HCT116 (cell line): Measurements from ENCODE around the gene MXRA8. TPM values are rescaled to one million over a fixed set of nuclear protein-coding genes. Genes with fewer than 3 reads are reported as not detected.

Experiments
- ATAC-seq: fragments of 200-7000 bp; cut with Tn5 transposase; 2 replicates; pipeline ENCODE4 v1.9.1; 2020; ENCODE audit warnings: mild to moderate bottlenecking, moderate library complexity
- BruUV-seq: library from RNA; stranded (reverse); fragments of 400-500 nt; replicated peaks from 2 replicates; lab custom pipeline; 2021; lab: Mats Ljungman, UMichigan
- CTCF ChIA-PET: fragments of 300-600 bp; sonication (Branson Sonifier 250); formaldehyde crosslinking; loops from one replicate; lab custom pipeline; 2021; ENCODE audit warnings: antibody characterized with exemption; lab: Charles Lee
- POLR2A ChIA-PET: fragments of 300-600, 350-600 bp; sonication (Branson Sonifier 250); formaldehyde crosslinking; loops from one replicate; lab custom pipeline; 2021; ENCODE audit warnings: antibody characterized with exemption; lab: Charles Lee
- RAD21 ChIA-PET, 2 experiments: fragments of 300-600 bp; sonication (Branson Sonifier 250); formaldehyde crosslinking; loops; one replicate each; lab custom pipeline; 2023; ENCODE audit warnings: low total read pairs in 2 of 2; ENCODE audit not compliant: uncharacterized antibody in 2 of 2, unreplicated experiment in 2 of 2, low non-redundant PET in 1 of 2; lab: Charles Lee
- DNase-seq: peaks from one replicate; pipeline ENCODE4 v3.0.0-alpha.2; 2010; ENCODE audit warnings: low read depth, low spot score
- H2AFZ ChIP-seq: fragments of 200-600 bp; shearing (Covaris generic), sonication (generic); 2 replicates; pipeline ENCODE4 v1.6.1; 2017; ENCODE audit warnings: low read depth, mixed run types, mixed read lengths, antibody characterized with exemption, low read length; ENCODE audit not compliant: poor library complexity, severe bottlenecking
- H3K27ac ChIP-seq: 2 replicates; pipeline ENCODE4 v1.5.1; 2012; ENCODE audit warnings: low read depth, low read length
- H3K27me3 ChIP-seq: fragments of 200-600 bp; sonication (generic); 2 replicates; pipeline ENCODE4 v1.6.1; 2016; ENCODE audit warnings: mixed run types, low read length, mixed read lengths; ENCODE audit not compliant: insufficient read depth
- H3K36me3 ChIP-seq, 2 experiments: fragments of 200-500 bp in 1 of 2; fragments of 200-600 bp in 1 of 2; sonication (Bioruptor generic) in 1 of 2; sonication (generic) in 1 of 2; 2 replicates each; pipeline versions ENCODE4 v1.5.1 to v1.6.1; 2014 to 2016; ENCODE audit warnings: low read length in 2 of 2, inconsistent platforms in 1 of 2, mixed read lengths in 1 of 2, mixed run types in 1 of 2; ENCODE audit not compliant: insufficient read depth in 2 of 2, control insufficient read depth in 1 of 2
- H3K4me1 ChIP-seq, 2 experiments: fragments of 200-600 bp in 1 of 2; sonication (generic) in 1 of 2; 2 replicates each; pipeline versions ENCODE4 v1.5.1 to v1.6.1; 2012 to 2017; ENCODE audit warnings: low read length in 2 of 2, inconsistent platforms in 1 of 2, mild to moderate bottlenecking in 1 of 2, mixed read lengths in 1 of 2, mixed run types in 1 of 2, moderate library complexity in 1 of 2; ENCODE audit not compliant: insufficient read depth in 2 of 2, control insufficient read depth in 1 of 2
- H3K4me2 ChIP-seq: fragments of 200-600 bp; sonication (generic); 2 replicates; pipeline ENCODE4 v1.6.1; 2017; ENCODE audit warnings: mixed run types, low read length, mixed read lengths
- H3K4me3 ChIP-seq, 2 experiments: fragments of 200-600 bp in 1 of 2; sonication (generic) in 1 of 2; replicated peaks in 1 of 2; 2 replicates each; pipeline ENCODE4 v1.5.1; 2011 to 2016; ENCODE audit warnings: low read length in 2 of 2, control low read depth in 1 of 2, low read depth in 1 of 2, mild to moderate bottlenecking in 1 of 2, mixed read lengths in 1 of 2, mixed run types in 1 of 2
- H3K79me2 ChIP-seq: fragments of 200-600 bp; sonication (generic); 2 replicates; pipeline ENCODE4 v1.6.1; 2017; ENCODE audit warnings: mild to moderate bottlenecking, mixed run types, low read length, moderate library complexity, mixed read lengths; ENCODE audit not compliant: insufficient read depth
- H3K9ac ChIP-seq: fragments of 200-600 bp; sonication (generic); 2 replicates; pipeline ENCODE4 v1.6.1; 2016; ENCODE audit warnings: low read length, mixed read lengths
- H3K9me2 ChIP-seq: fragments of 200-600 bp; sonication (generic), shearing (Covaris generic); 2 replicates; pipeline ENCODE4 v1.6.1; 2017; ENCODE audit warnings: mixed run types, mild to moderate bottlenecking, moderate library complexity; ENCODE audit not compliant: insufficient read depth
- H3K9me3 ChIP-seq, 2 experiments: fragments of 200-500 bp in 1 of 2; fragments of 200-600 bp in 1 of 2; sonication (Bioruptor generic) in 1 of 2; sonication (generic) in 1 of 2; 2 replicates each; pipeline ENCODE4 v1.6.1; 2014 to 2017; ENCODE audit warnings: low read length in 2 of 2, mixed read lengths in 2 of 2, inconsistent platforms in 1 of 2, low read depth in 1 of 2, mild to moderate bottlenecking in 1 of 2, mixed run types in 1 of 2, moderate library complexity in 1 of 2; ENCODE audit not compliant: control insufficient read depth in 1 of 2, insufficient read depth in 1 of 2
- H4K20me1 ChIP-seq: fragments of 200-600 bp; sonication (generic), shearing (Covaris generic); 2 replicates; pipeline ENCODE4 v1.6.1; 2017; ENCODE audit warnings: mixed run types, mild to moderate bottlenecking, moderate library complexity; ENCODE audit not compliant: insufficient read depth
- CBX3 ChIP-seq: IDR thresholded peaks from 2 replicates; pipeline ENCODE4 v1.6.1; 2012; ENCODE audit warnings: low read depth
- CEBPB ChIP-seq: IDR thresholded peaks from 2 replicates; pipeline ENCODE4 v1.6.1; 2012; ENCODE audit warnings: low read depth
- CTCF ChIP-seq, 3 experiments: fragments of 200-600 bp in 1 of 3; sonication (generic) in 1 of 3; IDR thresholded peaks in 2 of 3; conservative IDR thresholded peaks in 1 of 3; 2 replicates each; pipeline ENCODE4 v1.5.1; 2012 to 2017; ENCODE audit warnings: low read depth in 2 of 3, low read length in 2 of 3, antibody characterized with exemption in 1 of 3, borderline replicate concordance in 1 of 3, control low read depth in 1 of 3, mild to moderate bottlenecking in 1 of 3, mixed read lengths in 1 of 3, mixed run types in 1 of 3, moderate library complexity in 1 of 3; ENCODE audit not compliant: insufficient read depth in 1 of 3
- ELF1 ChIP-seq: IDR thresholded peaks from 2 replicates; pipeline ENCODE4 v1.6.1; 2012; ENCODE audit warnings: low read depth, borderline replicate concordance
- EZH2phosphoT487 ChIP-seq: fragments of 200-600 bp; IDR thresholded peaks from 2 replicates; pipeline ENCODE4 v1.6.1; 2018; ENCODE audit warnings: antibody characterized with exemption, borderline replicate concordance
- FOSL1 ChIP-seq: IDR thresholded peaks from 2 replicates; pipeline ENCODE4 v1.6.1; 2012; ENCODE audit warnings: low read depth
- JUND ChIP-seq: IDR thresholded peaks from 2 replicates; pipeline ENCODE4 v1.6.1; 2012
- MAX ChIP-seq: IDR thresholded peaks from 2 replicates; pipeline ENCODE4 v1.6.1; 2012
- POLR2A ChIP-seq: IDR thresholded peaks from 2 replicates; pipeline ENCODE4 v1.7.0; 2011; ENCODE audit warnings: borderline replicate concordance; ENCODE audit not compliant: insufficient read depth, insufficient read length; ENCODE audit errors: extremely low read depth
- POLR2AphosphoS5 ChIP-seq: IDR thresholded peaks from 2 replicates; pipeline ENCODE4 v1.6.1; 2011; ENCODE audit warnings: mild to moderate bottlenecking, low read depth, low read length, moderate library complexity
- REST ChIP-seq: IDR thresholded peaks from 2 replicates; pipeline ENCODE4 v1.6.1; 2012; ENCODE audit warnings: low read depth
- SIN3A ChIP-seq: IDR thresholded peaks from 2 replicates; pipeline ENCODE4 v1.6.1; 2012; ENCODE audit warnings: low read depth
- SP1 ChIP-seq: IDR thresholded peaks from 2 replicates; pipeline ENCODE4 v1.6.1; 2012; ENCODE audit warnings: low read depth
- SRF ChIP-seq: IDR thresholded peaks from 2 replicates; pipeline ENCODE4 v1.6.1; 2012; ENCODE audit warnings: low read depth
- TCF7L2 ChIP-seq: IDR thresholded peaks from 2 replicates; pipeline ENCODE4 v1.7.0; 2011; ENCODE audit warnings: borderline replicate concordance, inconsistent platforms; ENCODE audit not compliant: insufficient read depth, insufficient read length; ENCODE audit errors: extremely low read depth
- YY1 ChIP-seq: IDR thresholded peaks from 2 replicates; pipeline ENCODE4 v1.6.1; 2011; ENCODE audit warnings: low read length, low read depth, moderate library complexity, mild to moderate bottlenecking; ENCODE audit not compliant: insufficient replicate concordance; ENCODE audit errors: extremely low read depth
- ZBTB33 ChIP-seq: IDR thresholded peaks from 2 replicates; pipeline ENCODE4 v1.6.1; 2011; ENCODE audit warnings: mild to moderate bottlenecking, low read length, moderate library complexity; ENCODE audit not compliant: insufficient replicate concordance; ENCODE audit errors: extremely low read depth
- ZNF274 ChIP-seq: fragments of 200-500 bp; sonication (Bioruptor generic); IDR thresholded peaks from 2 replicates; pipeline ENCODE4 v1.6.1; 2014; ENCODE audit warnings: mild to moderate bottlenecking, low read depth, low read length, inconsistent platforms
- intact Hi-C: fragments of 100-400 bp; cut with micrococcal nuclease; formaldehyde crosslinking; loops from 2 replicates; pipeline ENCODE4 v1.10.0; 2022
- total RNA-seq: library from RNA; stranded (reverse); gene quantifications from one replicate; pipeline ENCODE4 v1.2.1, GENCODE V29; 2021; ENCODE audit not compliant: unreplicated experiment

Gene MXRA8
- total RNA-seq, 1 experiment from 2014 or later, result 0.74 TPM

- no TSS peak for BruUV-seq
These were observed 42.9 kb downstream of the MXRA8 start for GRCh38 chr1:1315435-1315954.

More at GRCh38 chr1:1315435-1315954, 42.9 kb downstream of the MXRA8 start:
- Histone ChIP-seq H3K4me1 (peaks cover 18 to 44% of the 10 kb centered on the region in 2 experiments), H4K20me1 (peaks cover 6% of the 10 kb centered on the region; the same call in 1 of the 2 replicates), H3K4me2 (no peak overlapping the region), H2AFZ (no peak overlapping the region), H3K79me2 (peaks cover 90% of the 10 kb centered on the region), H3K9me2 (no peaks in the 10 kb centered on the region), H3K36me3 (peaks cover 22 to 48% of the 10 kb centered on the region in 2 experiments), H3K27me3 (no peaks in the 10 kb centered on the region), H3K4me3 (no peak overlapping the region), H3K9me3 (no peaks in the 10 kb centered on the region), H3K27ac (peak overlapping the region; percentile 26; the same call in 1 of the 2 replicates), H3K9ac (no peak overlapping the region)
- intact Hi-C loops, result no loop called here
- POLR2A ChIA-PET, result interaction anchor here (1.1 kb wide), 1 partner anchor 42 kb away, joined by 5 read pairs; the partner anchor contains the start of gene UBE2J2
- TF ChIP-seq ELF1, result no peak
- no peak for TF ChIP-seq CTCF (IDR thresholded peaks at IDR 0.05 in 2 of 3, conservative IDR thresholded peaks at IDR 0.05 in 1 of 3; ENCODE audit: borderline replicate concordance in 1 of 3, insufficient read depth in 1 of 3, low read depth in 2 of 3, low read length in 2 of 3)
- no peak for TF ChIP-seq YY1
- TF ChIP-seq TCF7L2, result no peak
- TF ChIP-seq REST, result no peak
- TF ChIP-seq JUND, result no peak
- no peak for TF ChIP-seq MAX
- no peak for TF ChIP-seq CEBPB
- no peak for TF ChIP-seq ZBTB33
- TF ChIP-seq SRF, result no peak
- no peak for TF ChIP-seq CBX3
- TF ChIP-seq POLR2A, result no peak
- TF ChIP-seq EZH2phosphoT487, result no peak
- no peak for TF ChIP-seq SIN3A
- no peak for TF ChIP-seq ZNF274
- TF ChIP-seq FOSL1, result no peak
- TF ChIP-seq SP1, result no peak
- no peak for TF ChIP-seq POLR2AphosphoS5
- CTCF ChIA-PET, result no interaction called here
- no peak for ATAC-seq
- RAD21 ChIA-PET, result no interaction called here
- DNase-seq, result no peak
